ENCODE measurements around the gene ITPK1. TPM values are rescaled to one million over a fixed set of nuclear protein-coding genes. Genes with fewer than 3 reads are reported as not detected.

ITPK1 gene
- total RNA-seq, 3 donors from 2014 or later: 49.4 to 59.7 (median 59.1) TPM

GRCh38 chr14:93059260-93059659, 56.5 kb downstream of the ITPK1 start:
- DNase-seq (no peak), ATAC-seq (no peak)
- Mint-ChIP-seq H3K27me3 (ENCODE audit: low read depth) (no peaks in the 10 kb centered on the region), H3K4me1 (ENCODE audit: low read depth) (peaks cover 29% of the 10 kb centered on the region), H3K9me3 (no peaks in the 10 kb centered on the region), H3K4me3 (no peak overlapping the region), H3K36me3 (ENCODE audit: insufficient read depth) (peaks cover 2% of the 10 kb centered on the region)

- H3K27me3 Mint-ChIP-seq (ENCODE audit: low read depth): no peaks in the 10 kb centered on the region
- no peak for ATAC-seq
- no peak for DNase-seq
- no peaks in the 10 kb centered on the region for H3K9me3 Mint-ChIP-seq
- peaks cover 2% of the 10 kb centered on the region for H3K36me3 Mint-ChIP-seq (ENCODE audit: insufficient read depth)
- H3K4me3 Mint-ChIP-seq: no peak overlapping the region
- peaks cover 29% of the 10 kb centered on the region for H3K4me1 Mint-ChIP-seq (ENCODE audit: low read depth)
Observed at GRCh38 chr14:93057586-93058280, 58.0 kb downstream of the ITPK1 start.

DNA sequence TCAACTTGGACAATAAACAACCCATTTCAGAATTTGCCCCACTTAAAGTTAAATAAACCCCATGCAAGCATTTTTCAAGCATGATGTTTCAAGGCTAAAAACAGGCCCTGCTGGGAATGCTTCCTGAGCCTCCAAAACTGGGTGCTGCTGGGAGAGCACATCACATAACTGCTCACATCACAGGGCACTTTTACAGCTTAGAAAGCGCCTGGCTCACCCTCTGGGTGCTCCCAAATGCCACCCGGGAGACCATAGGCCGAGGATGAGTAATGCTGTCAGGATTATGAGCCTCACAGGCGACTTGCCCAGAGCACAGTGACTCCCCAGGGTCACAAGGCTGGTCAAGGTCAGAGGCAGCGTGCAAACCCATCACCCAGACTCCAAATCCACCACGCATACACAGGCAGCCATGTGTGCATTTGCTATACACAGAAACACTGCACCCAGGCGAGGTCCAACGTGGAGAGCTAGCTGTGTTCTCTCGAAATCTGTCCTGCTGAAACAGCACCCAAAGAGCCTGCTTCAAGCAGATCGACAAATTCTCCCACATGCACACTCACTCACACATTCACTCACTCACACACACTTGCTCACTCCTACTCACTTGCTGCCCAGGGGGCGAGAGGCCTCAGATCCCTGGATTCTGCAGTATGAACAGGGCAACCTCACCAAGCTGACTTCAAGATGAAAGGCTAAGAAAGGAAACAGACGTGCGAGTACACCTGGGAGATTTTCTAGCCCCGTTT, 58.7 kb downstream of the ITPK1 start:
- no peaks in the 10 kb centered on the region for H3K27me3 Mint-ChIP-seq (ENCODE audit: low read depth)
- no peak for DNase-seq
- no peak overlapping the region for H3K4me3 Mint-ChIP-seq
- ATAC-seq: no peak
- H3K9me3 Mint-ChIP-seq: no peaks in the 10 kb centered on the region
- peaks cover 29% of the 10 kb centered on the region for H3K4me1 Mint-ChIP-seq (ENCODE audit: low read depth)
- peaks cover 2% of the 10 kb centered on the region for H3K36me3 Mint-ChIP-seq (ENCODE audit: insufficient read depth)

- no peaks in the 10 kb centered on the region for H3K36me3 Mint-ChIP-seq (ENCODE audit: insufficient read depth)
- H3K9me3 Mint-ChIP-seq: no peaks in the 10 kb centered on the region
- ATAC-seq (no peak), DNase-seq (no peak)
- no peaks in the 10 kb centered on the region for H3K27me3 Mint-ChIP-seq (ENCODE audit: low read depth)
- peak overlapping the region; percentile 35 for H3K4me3 Mint-ChIP-seq
- peaks cover 25% of the 10 kb centered on the region for H3K4me1 Mint-ChIP-seq (ENCODE audit: low read depth)
Observed at GRCh38 chr14:93056166-93056839, 59.4 kb downstream of the ITPK1 start.

GRCh38 chr14:93055651-93056115, 60.0 kb downstream of the ITPK1 start:
- no peaks in the 10 kb centered on the region for H3K36me3 Mint-ChIP-seq (ENCODE audit: insufficient read depth)
- H3K27me3 Mint-ChIP-seq (ENCODE audit: low read depth): no peaks in the 10 kb centered on the region
- no peaks in the 10 kb centered on the region for H3K9me3 Mint-ChIP-seq
- ATAC-seq (no peak), DNase-seq (no peak)
- H3K4me1 Mint-ChIP-seq (ENCODE audit: low read depth): peaks cover 20% of the 10 kb centered on the region
- peak overlapping the region; percentile 35 for H3K4me3 Mint-ChIP-seq

DNA sequence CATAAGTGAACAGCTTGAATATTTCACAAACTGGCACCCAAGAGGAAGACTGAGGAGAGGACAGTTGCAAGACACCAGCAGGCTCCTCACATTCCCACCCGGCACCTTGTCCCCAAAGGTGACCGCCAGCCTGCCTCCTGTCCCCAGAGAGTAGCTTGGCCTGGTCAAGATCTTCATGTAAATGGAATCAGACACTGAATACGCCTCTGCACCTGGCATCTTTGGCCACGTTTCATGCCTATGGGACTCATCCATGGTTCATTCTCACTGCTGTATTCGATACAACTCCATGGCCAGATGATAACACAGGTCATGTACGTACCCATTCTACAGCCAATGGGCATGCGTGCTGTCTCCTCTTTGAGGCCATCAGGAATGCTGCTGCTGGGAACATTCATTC, 60.8 kb downstream of the ITPK1 start:
- Mint-ChIP-seq H3K4me1 (ENCODE audit: low read depth) (peaks cover 12% of the 10 kb centered on the region), H3K9me3 (no peaks in the 10 kb centered on the region), H3K27me3 (ENCODE audit: low read depth) (no peaks in the 10 kb centered on the region), H3K4me3 (no peak overlapping the region), H3K36me3 (ENCODE audit: insufficient read depth) (no peaks in the 10 kb centered on the region)
- DNase-seq (no peak), ATAC-seq (no peak)

DNA sequence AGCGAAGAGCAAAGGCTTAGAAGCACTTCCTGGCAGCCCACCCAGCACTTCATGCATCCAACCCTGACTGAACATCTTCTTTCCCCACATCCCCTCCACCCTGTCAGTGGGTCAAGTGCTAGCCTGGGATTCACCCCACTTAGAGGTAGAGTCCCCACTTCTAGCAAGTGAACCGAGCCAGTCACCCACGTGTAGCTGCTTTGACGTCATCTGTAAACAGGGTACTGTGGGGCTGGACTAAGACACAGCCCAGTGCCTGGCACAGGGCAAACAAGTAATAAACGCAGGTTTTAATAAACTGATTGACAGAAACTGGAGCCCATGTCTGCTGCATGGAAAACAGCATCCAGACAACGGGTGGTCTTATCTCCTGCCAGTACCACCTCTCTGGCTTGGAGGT, 61.7 kb downstream of the ITPK1 start:
- Mint-ChIP-seq H3K36me3 (ENCODE audit: insufficient read depth) (peaks cover 4% of the 10 kb centered on the region), H3K9me3 (no peaks in the 10 kb centered on the region), H3K4me1 (ENCODE audit: low read depth) (peaks cover 13% of the 10 kb centered on the region), H3K4me3 (no peak overlapping the region), H3K27me3 (ENCODE audit: low read depth) (no peaks in the 10 kb centered on the region)
- DNase-seq (no peak), ATAC-seq (no peak)

- Mint-ChIP-seq H3K9me3 (no peaks in the 10 kb centered on the region), H3K4me1 (ENCODE audit: low read depth) (peaks cover 4% of the 10 kb centered on the region), H3K4me3 (no peak overlapping the region), H3K27me3 (ENCODE audit: low read depth) (no peaks in the 10 kb centered on the region), H3K36me3 (ENCODE audit: insufficient read depth) (peaks cover 4% of the 10 kb centered on the region)
- ATAC-seq (no peak), DNase-seq (no peak)
Observed at GRCh38 chr14:93051600-93052546, 63.9 kb downstream of the ITPK1 start.

DNA sequence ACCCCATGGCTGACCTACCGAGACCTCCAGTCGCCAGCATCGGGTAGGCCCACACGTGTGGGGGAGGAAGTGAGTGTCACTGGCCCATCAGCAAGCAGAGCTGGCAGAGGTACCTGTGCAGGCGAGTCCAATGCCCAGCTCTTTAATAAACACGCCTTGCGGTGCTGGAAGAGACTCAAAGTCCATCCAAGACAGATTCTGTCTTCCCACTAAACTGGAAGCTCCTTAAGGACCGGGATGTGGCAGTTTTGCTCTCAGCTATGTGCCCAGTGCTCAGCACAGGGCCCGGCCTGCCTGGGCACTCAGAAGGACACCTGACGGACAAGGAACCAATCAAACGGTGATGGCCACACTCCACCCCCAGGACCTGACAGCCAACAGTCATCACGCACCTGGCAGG, 65.0 kb downstream of the ITPK1 start:
- DNase-seq (no peak), ATAC-seq (no peak)
- no peaks in the 10 kb centered on the region for H3K9me3 Mint-ChIP-seq
- peaks cover 4% of the 10 kb centered on the region for H3K36me3 Mint-ChIP-seq (ENCODE audit: insufficient read depth)
- no peak overlapping the region for H3K4me3 Mint-ChIP-seq
- peaks cover 6% of the 10 kb centered on the region for H3K4me1 Mint-ChIP-seq (ENCODE audit: low read depth)
- H3K27me3 Mint-ChIP-seq (ENCODE audit: low read depth): no peaks in the 10 kb centered on the region

DNA sequence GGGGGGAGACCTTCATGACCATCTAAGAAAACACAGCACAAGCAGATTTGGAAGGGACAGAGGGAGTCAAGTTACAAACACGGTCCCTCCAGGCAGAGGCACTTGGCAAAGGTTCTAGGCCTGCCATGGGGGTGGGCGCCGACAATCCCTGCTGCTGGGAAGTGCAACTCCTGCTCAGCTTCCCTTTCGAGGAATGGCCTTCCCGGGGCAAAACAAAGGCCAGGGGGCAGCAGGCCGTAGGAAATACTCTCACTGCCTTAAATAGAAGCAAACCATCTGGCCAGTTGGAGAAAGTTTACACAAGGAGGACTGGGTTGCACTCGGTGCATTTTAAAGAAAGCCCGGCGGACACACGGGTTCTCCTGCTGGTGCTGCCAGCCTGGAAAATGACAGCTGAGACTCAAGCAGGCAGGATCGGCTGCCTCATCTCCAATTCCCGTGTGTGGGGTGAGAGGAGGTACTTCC, 65.8 kb downstream of the ITPK1 start:
- Mint-ChIP-seq H3K27me3 (ENCODE audit: low read depth) (no peaks in the 10 kb centered on the region), H3K9me3 (no peaks in the 10 kb centered on the region), H3K36me3 (ENCODE audit: insufficient read depth) (peaks cover 4% of the 10 kb centered on the region), H3K4me1 (ENCODE audit: low read depth) (peaks cover 8% of the 10 kb centered on the region), H3K4me3 (no peak overlapping the region)
- DNase-seq: no peak
- ATAC-seq: no peak

DNA sequence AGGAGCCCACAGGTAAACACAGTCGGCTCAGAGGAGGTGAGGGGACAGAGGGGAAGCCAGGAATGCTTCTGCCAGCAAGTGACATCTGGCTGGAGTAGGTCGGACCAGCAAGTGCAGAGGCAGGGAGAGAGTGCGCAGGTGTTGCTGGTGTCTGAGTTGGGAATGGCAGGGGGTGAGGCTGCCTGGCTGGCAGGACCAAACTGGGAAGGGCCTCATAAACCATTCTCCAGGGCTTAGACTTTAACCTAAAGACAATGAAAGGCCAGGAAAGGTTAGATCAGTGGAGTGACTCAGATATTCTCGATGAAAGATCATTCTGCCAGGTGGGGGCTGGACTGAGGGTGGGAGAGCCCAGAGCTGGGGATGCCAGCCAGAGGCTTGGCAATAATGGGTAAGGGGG, 66.4 kb downstream of the ITPK1 start:
- no peak overlapping the region for H3K4me3 Mint-ChIP-seq
- no peak for DNase-seq
- peaks cover 4% of the 10 kb centered on the region for H3K36me3 Mint-ChIP-seq (ENCODE audit: insufficient read depth)
- H3K9me3 Mint-ChIP-seq: no peaks in the 10 kb centered on the region
- ATAC-seq: no peak
- no peaks in the 10 kb centered on the region for H3K27me3 Mint-ChIP-seq (ENCODE audit: low read depth)
- peaks cover 12% of the 10 kb centered on the region for H3K4me1 Mint-ChIP-seq (ENCODE audit: low read depth)

DNA sequence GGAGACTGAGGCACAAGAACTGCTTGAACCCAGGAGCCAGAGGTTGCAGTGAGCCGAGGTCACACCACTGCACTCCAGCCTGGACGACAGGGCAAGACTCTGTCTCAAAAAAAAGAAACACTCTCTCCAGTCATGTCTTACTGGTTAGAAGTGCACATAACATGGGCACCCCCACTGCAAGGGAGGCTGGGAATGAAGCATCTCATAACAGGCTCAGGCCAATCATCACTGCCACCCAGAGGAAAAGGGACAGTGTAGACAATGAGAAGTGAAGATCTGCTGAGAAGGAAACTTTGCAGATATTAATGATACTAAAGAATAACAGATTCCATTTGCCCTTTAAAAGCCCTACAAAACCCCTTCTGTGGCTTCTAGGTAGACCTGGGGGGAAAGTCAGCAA, 66.9 kb downstream of the ITPK1 start:
- DNase-seq: no peak
- peaks cover 15% of the 10 kb centered on the region for H3K4me1 Mint-ChIP-seq (ENCODE audit: low read depth)
- peaks cover 4% of the 10 kb centered on the region for H3K36me3 Mint-ChIP-seq (ENCODE audit: insufficient read depth)
- no peaks in the 10 kb centered on the region for H3K9me3 Mint-ChIP-seq
- no peaks in the 10 kb centered on the region for H3K27me3 Mint-ChIP-seq (ENCODE audit: low read depth)
- no peak overlapping the region for H3K4me3 Mint-ChIP-seq
- ATAC-seq: no peak

DNA sequence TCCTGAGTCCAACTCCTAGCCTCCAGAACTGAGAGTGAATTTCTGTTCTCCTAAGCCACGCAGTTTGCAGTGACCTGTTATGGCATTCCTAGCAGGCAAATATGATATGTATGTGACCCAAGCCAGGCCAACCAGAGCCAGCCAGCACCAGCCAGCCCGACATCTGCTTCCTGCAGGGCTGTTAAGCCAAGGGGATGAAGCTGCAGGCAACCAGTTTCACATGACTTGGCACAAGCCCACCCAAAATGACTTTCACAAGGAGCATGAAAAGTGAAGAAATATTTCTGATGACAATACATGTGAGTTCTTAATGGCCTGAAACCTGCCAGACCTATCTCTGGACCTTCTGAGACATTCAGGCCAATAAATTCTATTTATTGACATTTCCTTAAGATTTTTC, 68.1 kb downstream of the ITPK1 start:
- DNase-seq: no peak
- Mint-ChIP-seq H3K27me3 (ENCODE audit: low read depth) (no peaks in the 10 kb centered on the region), H3K36me3 (ENCODE audit: insufficient read depth) (peaks cover 4% of the 10 kb centered on the region), H3K4me1 (ENCODE audit: low read depth) (peaks cover 21% of the 10 kb centered on the region), H3K9me3 (no peaks in the 10 kb centered on the region), H3K4me3 (no peak overlapping the region)
- ATAC-seq: no peak

DNA sequence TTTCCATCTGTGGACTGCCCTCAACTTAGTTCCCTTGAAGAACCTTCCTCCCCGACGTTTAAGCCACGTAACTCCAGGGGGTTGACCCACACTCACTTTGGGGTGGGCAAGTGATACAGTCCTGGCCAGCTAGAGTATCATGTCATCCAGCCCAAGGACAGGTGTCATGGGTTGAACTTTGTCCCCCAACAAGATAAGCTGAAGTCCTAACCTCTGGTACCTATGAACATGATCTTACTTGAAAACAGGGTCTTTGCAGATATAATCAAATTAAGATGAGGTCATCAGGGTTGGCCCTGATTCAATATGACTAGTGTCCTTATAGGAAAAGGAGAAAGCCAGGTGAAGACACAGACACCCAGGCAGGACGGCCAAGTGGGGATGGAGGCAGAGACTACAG, 68.6 kb downstream of the ITPK1 start:
- H3K4me1 Mint-ChIP-seq (ENCODE audit: low read depth): peaks cover 26% of the 10 kb centered on the region
- no peaks in the 10 kb centered on the region for H3K27me3 Mint-ChIP-seq (ENCODE audit: low read depth)
- no peak overlapping the region for H3K4me3 Mint-ChIP-seq
- DNase-seq: no peak
- no peak for ATAC-seq
- peaks cover 4% of the 10 kb centered on the region for H3K36me3 Mint-ChIP-seq (ENCODE audit: insufficient read depth)
- no peaks in the 10 kb centered on the region for H3K9me3 Mint-ChIP-seq

All from activated T-cell treated with anti-CD3 and anti-CD28 coated beads, Interleukin-2, amount 50 U/mL, for 4 hours (primary cell).